GM18861 (cell line): ENCODE measurements around the gene ADARB2.

Experiments
- ATAC-seq: cut with Tn5 transposase; IDR thresholded peaks from one replicate; pipeline ENCODE4 v1.9.1; 2021; ENCODE audit not compliant: unreplicated experiment

Gene ADARB2

GRCh38 chr10:1301143-1301542, 436.2 kb downstream of the ADARB2 start:
- no peak for ATAC-seq

- ATAC-seq = no peak
Observed at GRCh38 chr10:1300218-1300617, 437.1 kb downstream of the ADARB2 start.

GRCh38 chr10:1299041-1299726, 438.1 kb downstream of the ADARB2 start:
- ATAC-seq = no peak

GRCh38 chr10:1297566-1298301, 439.6 kb downstream of the ADARB2 start:
- ATAC-seq = no peak

- ATAC-seq = no peak
Observed at GRCh38 chr10:1295756-1296480, 441.4 kb downstream of the ADARB2 start.

GRCh38 chr10:1294748-1295147, 442.6 kb downstream of the ADARB2 start:
- no peak for ATAC-seq

GRCh38 chr10:1293636-1294435, 443.5 kb downstream of the ADARB2 start:
- ATAC-seq = no peak

- ATAC-seq = no peak
Observed at GRCh38 chr10:1293157-1293556, 444.2 kb downstream of the ADARB2 start.

GRCh38 chr10:1292611-1293031, 444.7 kb downstream of the ADARB2 start:
- no peak for ATAC-seq

- ATAC-seq = no peak
Observed at GRCh38 chr10:1291178-1292090, 445.9 kb downstream of the ADARB2 start.

- no peak for ATAC-seq
Observed at GRCh38 chr10:1290071-1290471, 447.3 kb downstream of the ADARB2 start.

- no peak for ATAC-seq
Observed at GRCh38 chr10:1289591-1289990, 447.7 kb downstream of the ADARB2 start.

- ATAC-seq = no peak
Observed at GRCh38 chr10:1287971-1288401, 449.3 kb downstream of the ADARB2 start.

GRCh38 chr10:1287487-1287886, 449.8 kb downstream of the ADARB2 start:
- ATAC-seq = no peak

GRCh38 chr10:1284076-1284475, 453.2 kb downstream of the ADARB2 start:
- no peak for ATAC-seq

GRCh38 chr10:1281405-1281782, 455.9 kb downstream of the ADARB2 start:
- ATAC-seq = no peak

GRCh38 chr10:1280466-1281404, 456.6 kb downstream of the ADARB2 start:
- no peak for ATAC-seq

GRCh38 chr10:1278306-1278705, 459.0 kb downstream of the ADARB2 start:
- no peak for ATAC-seq
